ENCODE measurements around the gene ATXN7.

- TF ChIP-seq CTCF (IDR thresholded peaks at IDR 0.05) (no peak), ZFX (IDR thresholded peaks at IDR 0.05; ENCODE audit: borderline replicate concordance) (no peak)
Observed at GRCh38 chr3:63851287-63851686, 12.4 kb upstream of the ATXN7 start.

All from 22Rv1 (cell line).